ENCODE data around the gene UST. TPM values are rescaled to one million over a fixed set of nuclear protein-coding genes. Genes with fewer than 3 reads are reported as not detected.

Gene UST
- total RNA-seq, 2 donors from 2014 or later = 1.6 to 3.0 TPM

DNA sequence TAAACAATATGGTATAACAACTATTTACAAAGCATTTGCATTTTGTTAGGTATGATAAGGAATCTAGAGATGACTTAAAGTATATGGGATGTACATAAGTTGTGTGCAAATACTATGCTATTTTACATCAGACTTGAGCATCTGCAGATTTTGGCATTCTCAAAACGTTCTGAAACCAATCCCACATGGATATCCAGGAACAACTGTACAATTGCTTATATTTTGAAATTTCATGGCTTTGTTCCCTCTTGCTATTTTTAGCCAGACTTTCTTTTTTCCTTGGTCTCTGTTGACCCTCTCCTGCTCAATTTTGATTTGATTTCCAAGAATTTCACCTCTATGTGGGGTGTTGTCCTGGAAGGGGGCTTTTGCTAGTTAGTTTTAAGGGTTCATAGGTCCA is 32.9 kb upstream of the UST start:
- Mint-ChIP-seq H3K36me3 (peaks cover 22% of the 10 kb centered on the region), H3K9me3 (peaks cover 4% of the 10 kb centered on the region), H3K27ac (no peak overlapping the region), H3K4me3 (no peak overlapping the region), H3K27me3 (peaks cover 5 to 24% of the 10 kb centered on the region in 2 donors), H3K4me1 (ENCODE audit: low read depth in 2 of 2) (no peaks in the 10 kb centered on the region)
- ATAC-seq (no peak), DNase-seq (ENCODE audit: low spot score) (no peak)

DNA sequence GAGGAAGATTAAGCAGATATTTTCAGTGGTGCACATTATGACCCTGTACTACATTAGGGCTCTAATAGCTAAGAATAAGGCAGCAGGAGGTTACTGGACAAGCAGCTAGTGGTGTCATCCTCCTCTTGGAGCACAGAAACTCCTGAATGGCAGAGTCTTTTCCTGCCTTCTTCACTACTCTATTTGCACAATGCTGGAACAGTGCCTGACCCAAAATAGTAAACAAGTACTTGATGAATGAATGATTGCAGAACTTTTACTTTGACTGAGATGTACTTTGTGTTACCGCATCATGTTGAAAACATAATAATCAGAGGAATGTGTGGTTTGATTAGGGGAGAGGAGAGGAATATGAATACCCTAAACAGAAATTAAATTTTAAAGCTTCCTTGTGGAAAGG is 30.0 kb upstream of the UST start:
- no peaks in the 10 kb centered on the region for H3K4me1 Mint-ChIP-seq (ENCODE audit: low read depth in 2 of 2)
- H3K36me3 Mint-ChIP-seq = peaks cover 22% of the 10 kb centered on the region
- ATAC-seq = no peak
- H3K9me3 Mint-ChIP-seq = peaks cover 4% of the 10 kb centered on the region
- H3K4me3 Mint-ChIP-seq = no peak overlapping the region
- H3K27ac Mint-ChIP-seq = no peak overlapping the region
- no peak for DNase-seq (ENCODE audit: low spot score)
- H3K27me3 Mint-ChIP-seq = peaks cover 17 to 44% of the 10 kb centered on the region in 2 donors

DNA sequence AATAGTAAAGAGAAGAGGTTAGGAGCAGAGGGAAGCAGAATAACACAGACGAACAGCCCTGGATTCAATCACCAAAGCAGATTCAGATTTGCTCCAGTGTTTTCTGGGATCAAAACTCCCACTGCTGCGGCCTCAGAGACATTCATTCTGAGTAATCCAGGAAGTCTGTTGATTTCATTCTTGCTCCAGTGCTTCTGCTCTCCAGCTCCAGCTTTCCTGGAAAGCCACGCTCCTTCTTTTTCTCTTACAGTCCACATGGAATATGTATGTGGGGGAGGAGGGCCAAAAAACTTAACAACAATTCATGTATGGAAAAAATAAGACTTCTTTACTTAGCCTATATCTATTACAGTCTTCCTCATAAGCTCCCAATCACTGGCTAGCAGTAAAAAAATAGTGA is 26.4 kb upstream of the UST start:
- Mint-ChIP-seq H3K27me3 (peaks cover 32 to 53% of the 10 kb centered on the region in 2 donors), H3K9me3 (peaks cover 3% of the 10 kb centered on the region), H3K27ac (no peak overlapping the region), H3K4me1 (ENCODE audit: low read depth in 2 of 2) (no peaks in the 10 kb centered on the region), H3K36me3 (peaks cover 7% of the 10 kb centered on the region), H3K4me3 (no peak overlapping the region)
- no peak for ATAC-seq
- no peak for DNase-seq (ENCODE audit: low spot score)

DNA sequence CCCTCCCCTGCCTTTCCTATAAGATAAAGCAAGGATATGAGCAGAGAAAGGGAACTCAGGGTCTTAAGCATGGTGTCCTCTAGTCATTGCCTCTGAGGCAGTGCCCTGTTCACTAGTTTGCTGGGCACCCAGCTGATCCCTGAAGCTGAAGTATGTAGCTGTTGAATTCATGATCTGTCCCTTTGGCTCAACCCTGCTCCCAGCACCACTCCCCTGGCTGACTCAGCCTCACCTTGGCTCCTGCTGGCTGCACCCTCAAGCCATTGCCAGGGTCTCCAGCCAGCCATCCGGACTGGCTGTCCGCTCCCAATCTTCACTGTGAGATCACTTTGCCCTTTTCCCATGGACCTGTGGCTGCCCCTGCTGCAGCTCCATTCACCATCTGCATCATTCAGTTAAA is 25.9 kb upstream of the UST start:
- peaks cover 32 to 53% of the 10 kb centered on the region in 2 donors for H3K27me3 Mint-ChIP-seq
- H3K9me3 Mint-ChIP-seq = peaks cover 3% of the 10 kb centered on the region
- H3K36me3 Mint-ChIP-seq = peaks cover 6% of the 10 kb centered on the region
- no peaks in the 10 kb centered on the region for H3K4me1 Mint-ChIP-seq (ENCODE audit: low read depth in 2 of 2)
- H3K27ac Mint-ChIP-seq = no peak overlapping the region
- DNase-seq (ENCODE audit: low spot score) (no peak), ATAC-seq (no peak)
- no peak overlapping the region for H3K4me3 Mint-ChIP-seq

DNA sequence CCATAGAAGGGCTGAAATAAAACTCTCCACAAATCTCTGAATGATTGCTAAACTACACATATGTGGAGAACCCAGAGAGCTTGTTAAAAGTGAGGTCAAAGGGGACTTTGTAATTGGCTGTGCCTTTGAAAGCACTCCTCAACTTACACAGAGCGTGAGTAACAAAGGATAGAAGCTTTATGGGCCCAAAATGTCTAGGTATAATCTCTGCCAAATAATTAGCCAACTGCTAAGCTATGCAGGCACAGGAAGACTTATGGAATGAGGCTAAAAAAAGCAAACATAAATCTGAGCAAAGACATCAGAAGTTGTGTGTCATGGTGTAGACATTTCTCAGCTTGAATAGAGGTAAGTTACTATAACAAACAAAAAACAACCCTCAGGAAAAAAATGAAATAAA is 23.3 kb upstream of the UST start:
- DNase-seq (ENCODE audit: low spot score) = no peak
- peaks cover 29 to 60% of the 10 kb centered on the region in 2 donors for H3K27me3 Mint-ChIP-seq
- no peak for ATAC-seq
- no peak overlapping the region for H3K4me3 Mint-ChIP-seq
- no peaks in the 10 kb centered on the region for H3K4me1 Mint-ChIP-seq (ENCODE audit: low read depth in 2 of 2)
- H3K9me3 Mint-ChIP-seq = peaks cover 3% of the 10 kb centered on the region
- no peak overlapping the region for H3K27ac Mint-ChIP-seq
- H3K36me3 Mint-ChIP-seq = peaks cover 11% of the 10 kb centered on the region

DNA sequence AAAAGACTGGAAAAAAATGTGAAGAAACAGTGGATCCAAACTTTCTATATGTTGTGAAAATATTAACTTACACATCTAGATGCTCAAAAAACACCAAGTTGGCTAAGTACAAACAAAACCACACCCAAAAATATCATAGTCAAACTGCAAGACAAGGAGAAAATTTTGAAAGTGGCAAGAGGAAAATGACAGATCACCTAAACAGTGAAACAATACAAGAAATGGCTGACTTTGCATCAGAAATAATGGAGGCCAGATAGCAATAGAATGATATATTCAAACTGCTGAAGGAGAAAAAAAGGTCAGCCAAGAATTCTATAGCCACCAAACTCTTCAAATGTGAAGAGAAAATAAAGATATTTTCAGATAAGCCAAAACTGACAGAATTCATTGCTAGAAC is 22.4 kb upstream of the UST start:
- peaks cover 31 to 58% of the 10 kb centered on the region in 2 donors for H3K27me3 Mint-ChIP-seq
- no peaks in the 10 kb centered on the region for H3K4me1 Mint-ChIP-seq (ENCODE audit: low read depth in 2 of 2)
- no peak overlapping the region for H3K4me3 Mint-ChIP-seq
- peaks cover 3% of the 10 kb centered on the region for H3K9me3 Mint-ChIP-seq
- DNase-seq (ENCODE audit: low spot score) (no peak), ATAC-seq (no peak)
- H3K27ac Mint-ChIP-seq = no peak overlapping the region
- H3K36me3 Mint-ChIP-seq = peaks cover 11% of the 10 kb centered on the region

DNA sequence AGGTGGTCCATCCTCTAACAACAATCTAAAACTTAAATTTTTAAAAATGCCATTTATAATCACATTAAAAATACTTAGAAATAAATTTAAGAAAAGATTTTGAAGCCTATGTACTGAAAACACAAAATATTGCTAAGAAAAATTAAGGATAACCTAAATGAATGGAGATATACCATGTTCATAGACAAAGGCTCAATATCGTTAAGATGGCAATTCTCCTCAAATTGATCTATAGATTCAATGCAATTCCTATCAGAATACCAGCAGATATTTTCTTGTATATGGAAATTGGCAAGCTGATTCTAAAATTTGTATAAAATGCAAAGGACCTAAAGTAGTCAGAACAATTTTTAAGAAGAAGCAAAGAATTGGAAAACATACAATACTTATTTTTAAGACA is 19.7 kb upstream of the UST start:
- ATAC-seq (no peak), DNase-seq (ENCODE audit: low spot score) (no peak)
- Mint-ChIP-seq H3K4me3 (no peak overlapping the region), H3K27me3 (peaks cover 25 to 41% of the 10 kb centered on the region in 2 donors), H3K4me1 (ENCODE audit: low read depth in 2 of 2) (no peaks in the 10 kb centered on the region), H3K36me3 (peaks cover 11% of the 10 kb centered on the region), H3K27ac (no peak overlapping the region), H3K9me3 (peaks cover 3% of the 10 kb centered on the region)

DNA sequence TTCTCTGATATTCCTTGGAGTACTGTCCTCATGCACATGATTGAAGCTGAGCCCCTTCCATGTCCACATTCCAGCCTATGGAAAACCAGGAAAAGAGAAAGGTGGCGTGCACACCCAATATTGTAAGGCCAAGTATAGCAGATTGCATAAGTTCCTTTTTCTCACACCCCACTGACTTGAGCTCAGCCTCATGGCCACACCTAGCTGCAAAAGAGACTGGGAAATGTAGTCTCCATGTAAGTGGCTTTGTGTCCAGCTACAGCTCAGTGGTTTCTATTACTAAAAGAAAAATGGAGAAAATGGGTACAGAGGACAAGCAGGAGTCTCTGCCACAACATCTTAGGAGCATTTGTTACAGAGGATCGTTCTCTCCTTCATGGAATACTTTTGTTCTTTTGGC is 10.8 kb upstream of the UST start:
- DNase-seq (ENCODE audit: low spot score) (no peak), ATAC-seq (no peak)
- Mint-ChIP-seq H3K27ac (no peak overlapping the region), H3K9me3 (peaks cover 4% of the 10 kb centered on the region), H3K27me3 (peaks cover 0 to 12% of the 10 kb centered on the region in 2 donors), H3K4me1 (ENCODE audit: low read depth in 2 of 2) (peaks cover 9 to 11% of the 10 kb centered on the region in 2 donors), H3K4me3 (no peak overlapping the region), H3K36me3 (no peaks in the 10 kb centered on the region)

DNA sequence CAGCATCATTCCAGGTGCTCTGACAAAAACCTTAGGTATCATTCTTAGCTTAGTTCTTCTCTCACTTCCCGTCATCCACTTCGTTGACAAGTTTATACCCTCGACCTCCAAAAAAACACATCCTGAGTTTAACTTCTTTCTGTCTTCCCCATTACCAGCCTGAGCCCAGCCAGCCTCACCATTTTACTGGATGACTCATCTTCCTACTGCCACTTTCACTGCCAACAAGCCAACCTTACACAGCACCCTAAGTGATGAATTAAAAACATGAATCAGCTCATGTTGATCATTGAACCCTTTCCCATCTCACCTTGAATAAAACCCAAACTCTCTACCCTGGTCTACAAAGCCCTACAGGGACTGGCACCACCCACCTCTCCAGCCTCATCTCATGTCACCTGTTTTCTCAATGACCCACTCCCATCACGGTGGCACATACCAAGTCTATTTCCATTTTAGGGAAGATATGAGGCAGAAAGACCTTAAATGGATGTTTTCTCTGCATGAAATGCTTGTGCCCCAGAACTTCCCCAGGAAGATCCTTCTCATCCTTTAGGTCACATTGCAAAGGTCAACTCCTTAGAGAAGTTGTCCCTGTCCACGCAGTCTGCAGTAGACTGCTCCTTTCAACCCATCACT is 9.9 kb upstream of the UST start:
- no peak overlapping the region for H3K4me3 Mint-ChIP-seq
- H3K27me3 Mint-ChIP-seq = peaks cover 0 to 8% of the 10 kb centered on the region in 2 donors
- DNase-seq (ENCODE audit: low spot score) = no peak
- H3K36me3 Mint-ChIP-seq = no peaks in the 10 kb centered on the region
- peaks cover 4% of the 10 kb centered on the region for H3K9me3 Mint-ChIP-seq
- H3K27ac Mint-ChIP-seq = no peak overlapping the region
- peak; percentile 22 to 76 for ATAC-seq
- H3K4me1 Mint-ChIP-seq (ENCODE audit: low read depth in 2 of 2) = peaks cover 9 to 11% of the 10 kb centered on the region in 2 donors

DNA sequence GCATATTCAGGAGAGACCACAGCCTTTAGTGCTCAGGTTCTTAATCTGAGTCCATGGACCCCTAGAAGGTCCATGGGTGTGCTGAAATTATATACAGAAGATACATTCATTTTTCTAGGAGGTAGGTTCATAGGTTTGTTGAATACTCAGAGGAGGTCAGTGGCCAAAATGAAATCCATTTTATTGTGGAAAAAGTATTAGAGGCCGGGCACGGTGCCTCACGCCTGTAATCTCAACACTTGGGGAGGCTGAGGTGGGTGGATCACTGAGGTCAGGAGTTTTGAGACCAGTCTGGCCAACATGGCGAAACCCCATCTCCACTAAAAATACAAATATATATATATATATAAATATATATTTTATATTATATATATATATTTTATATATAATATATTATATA is 9.0 kb upstream of the UST start:
- no peak for ATAC-seq
- DNase-seq (ENCODE audit: low spot score) = no peak
- H3K27ac Mint-ChIP-seq = no peak overlapping the region
- peaks cover 9 to 11% of the 10 kb centered on the region in 2 donors for H3K4me1 Mint-ChIP-seq (ENCODE audit: low read depth in 2 of 2)
- no peak overlapping the region for H3K4me3 Mint-ChIP-seq
- no peaks in the 10 kb centered on the region for H3K36me3 Mint-ChIP-seq
- H3K27me3 Mint-ChIP-seq = peaks cover 6 to 11% of the 10 kb centered on the region in 2 donors
- H3K9me3 Mint-ChIP-seq = peaks cover 4% of the 10 kb centered on the region

DNA sequence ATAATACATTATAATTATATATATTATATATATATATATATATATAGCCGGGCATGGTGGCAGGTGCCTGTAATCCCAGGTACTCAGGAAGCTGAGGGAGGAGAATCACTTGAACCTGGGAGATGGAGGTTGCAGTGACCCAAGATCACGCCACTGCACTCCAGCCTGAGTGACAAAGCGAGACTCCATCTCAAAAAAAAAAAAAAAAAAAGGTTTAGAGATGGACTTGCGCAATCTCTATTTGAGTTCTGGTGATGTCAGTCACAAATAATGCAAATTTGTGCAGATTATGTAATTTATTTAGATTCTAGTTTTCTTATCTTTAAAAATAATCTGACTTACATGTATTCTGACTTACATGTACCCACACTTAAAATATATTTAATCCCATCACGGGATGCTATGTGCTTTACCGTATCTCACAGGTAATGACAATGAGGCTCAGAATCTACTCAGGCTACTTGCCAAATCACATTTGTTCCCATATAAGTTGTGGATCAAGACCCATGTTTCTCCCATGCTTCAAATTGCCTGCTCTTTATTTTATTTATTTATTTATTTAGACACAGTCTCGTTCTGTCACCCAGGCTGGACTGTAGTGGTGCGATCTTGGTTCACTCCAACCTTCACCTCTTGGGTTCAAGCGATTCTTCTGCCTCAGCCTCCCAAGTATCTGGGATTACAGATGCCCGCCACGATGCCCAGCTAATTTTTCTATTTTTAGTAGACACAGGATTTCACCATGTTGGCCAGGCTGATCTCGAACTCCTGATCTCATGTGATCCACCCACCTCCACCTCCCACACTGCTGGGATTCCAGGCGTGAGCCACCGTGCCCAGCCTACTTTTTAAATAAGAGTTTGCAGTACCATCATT is 7.6 kb upstream of the UST start:
- H3K36me3 Mint-ChIP-seq = no peaks in the 10 kb centered on the region
- H3K9me3 Mint-ChIP-seq = no peaks in the 10 kb centered on the region
- H3K27ac Mint-ChIP-seq = no peak overlapping the region
- H3K4me3 Mint-ChIP-seq = no peak overlapping the region
- H3K4me1 Mint-ChIP-seq (ENCODE audit: low read depth in 2 of 2) = peaks cover 9 to 11% of the 10 kb centered on the region in 2 donors
- DNase-seq (ENCODE audit: low spot score) = no peak
- H3K27me3 Mint-ChIP-seq = peaks cover 16 to 17% of the 10 kb centered on the region in 2 donors
- no peak for ATAC-seq

DNA sequence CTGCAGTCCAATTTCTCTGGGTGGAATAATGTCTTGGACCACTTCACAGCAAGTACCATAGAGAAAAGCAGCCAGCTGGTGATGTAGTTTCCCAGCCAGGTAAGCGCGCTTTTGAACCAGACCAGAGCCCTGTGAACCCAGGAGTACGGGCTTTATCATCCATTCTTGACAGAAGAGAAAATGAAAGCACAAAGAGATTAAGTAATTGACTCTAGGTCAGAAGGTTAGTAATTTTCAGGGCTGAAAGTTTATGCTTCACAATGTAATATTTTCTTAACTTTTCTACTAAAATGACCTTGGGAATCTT is 7.1 kb upstream of the UST start:
- H3K36me3 Mint-ChIP-seq = no peaks in the 10 kb centered on the region
- no peak for DNase-seq (ENCODE audit: low spot score)
- peaks cover 18 to 19% of the 10 kb centered on the region in 2 donors for H3K27me3 Mint-ChIP-seq
- peaks cover 9 to 11% of the 10 kb centered on the region in 2 donors for H3K4me1 Mint-ChIP-seq (ENCODE audit: low read depth in 2 of 2)
- ATAC-seq = no peak
- no peak overlapping the region for H3K4me3 Mint-ChIP-seq
- H3K27ac Mint-ChIP-seq = no peak overlapping the region
- no peaks in the 10 kb centered on the region for H3K9me3 Mint-ChIP-seq

DNA sequence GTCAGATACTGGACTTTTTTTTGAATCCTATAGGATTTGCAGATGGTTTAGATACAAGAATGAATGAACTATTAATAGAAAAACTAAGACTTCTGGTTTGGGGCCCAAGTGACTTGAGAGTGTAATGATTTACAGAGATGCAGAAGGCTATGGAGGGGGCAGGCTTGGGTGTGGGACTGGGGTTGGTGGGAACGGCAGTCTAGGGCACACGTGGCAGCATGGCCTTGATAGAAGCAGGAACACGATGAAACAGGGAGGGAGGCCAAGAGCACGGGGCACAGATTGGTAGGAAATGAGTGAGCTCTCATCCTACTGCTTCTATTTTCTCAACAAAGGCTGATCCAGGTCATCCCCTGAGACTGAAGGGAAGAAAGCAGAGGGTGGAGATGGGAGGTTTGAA is 3.4 kb upstream of the UST start:
- ATAC-seq = no peak
- Mint-ChIP-seq H3K36me3 (no peaks in the 10 kb centered on the region), H3K9me3 (no peaks in the 10 kb centered on the region), H3K27ac (no peak overlapping the region), H3K27me3 (peaks cover 20 to 30% of the 10 kb centered on the region in 2 donors), H3K4me1 (ENCODE audit: low read depth in 2 of 2) (peaks cover 11 to 12% of the 10 kb centered on the region in 2 donors), H3K4me3 (no peak overlapping the region)
- no peak for DNase-seq (ENCODE audit: low spot score)

DNA sequence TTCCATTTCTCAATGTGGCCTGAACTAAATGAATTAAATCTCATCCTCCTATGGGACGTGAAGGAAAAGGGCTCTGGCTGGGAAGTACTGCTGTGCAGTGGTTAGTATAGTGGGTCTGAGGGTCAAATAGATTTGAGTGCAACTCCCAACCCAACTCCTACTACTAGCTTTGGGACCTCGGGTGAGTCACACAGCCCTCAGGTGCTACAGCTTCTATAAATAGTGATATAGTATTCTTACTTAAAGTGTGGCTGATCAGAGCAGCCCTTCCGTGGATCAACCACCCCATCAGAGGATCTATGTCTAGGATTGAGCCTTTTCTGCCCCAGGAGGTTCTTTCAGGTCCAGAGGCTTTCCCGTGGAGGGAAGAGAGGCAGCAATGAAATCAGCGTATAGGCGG is 904 bp upstream of the UST start:
- H3K27ac Mint-ChIP-seq = peak overlapping the region in 1 of 2 donors; percentile 45
- H3K9me3 Mint-ChIP-seq = no peaks in the 10 kb centered on the region
- peak overlapping the region; percentile 96 for H3K4me3 Mint-ChIP-seq
- ATAC-seq = no peak
- no peaks in the 10 kb centered on the region for H3K36me3 Mint-ChIP-seq
- no peak for DNase-seq (ENCODE audit: low spot score)
- peaks cover 27 to 29% of the 10 kb centered on the region in 2 donors for H3K4me1 Mint-ChIP-seq (ENCODE audit: low read depth in 2 of 2)
- peaks cover 22 to 40% of the 10 kb centered on the region in 2 donors for H3K27me3 Mint-ChIP-seq

Data from natural killer cell treated with Interleukin-12 subunit alpha and Interleukin-12 subunit beta and Interleukin-15 and Interleukin-18, amount 100 ng/mL, for 72 hours (primary cell).